ENCODE data around the gene RANBP9.

RANBP9 gene

GRCh38 chr6:13676551-13677156 lies 35.0 kb downstream of the RANBP9 start:
- no peak for DNase-seq

- no peak for DNase-seq
Measured at GRCh38 chr6:13674533-13675190, 37.0 kb downstream of the RANBP9 start.

GRCh38 chr6:13673825-13674444 lies 37.7 kb downstream of the RANBP9 start:
- no peak for DNase-seq

DNA sequence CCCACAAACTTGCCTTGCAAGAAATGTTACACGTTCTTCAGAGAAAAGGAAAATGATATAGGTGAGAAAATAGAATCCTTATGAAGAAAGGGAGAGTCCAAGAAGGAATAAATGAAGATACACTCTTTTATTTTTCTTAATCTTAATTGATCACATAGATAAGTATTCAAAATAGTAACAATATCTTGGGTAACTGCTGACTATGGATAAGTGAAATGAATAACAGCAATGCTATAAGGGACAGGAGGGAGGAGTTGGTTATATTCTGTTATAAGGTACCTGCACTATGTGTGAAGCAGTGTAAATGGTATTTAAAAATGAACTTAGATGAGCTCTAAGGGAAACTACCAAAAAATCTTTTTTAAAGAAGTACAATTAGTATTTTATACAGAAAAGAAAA lies 38.3 kb downstream of the RANBP9 start:
- DNase-seq, result no peak

- no peak for DNase-seq
Measured at GRCh38 chr6:13672904-13673303, 38.7 kb downstream of the RANBP9 start.

DNA sequence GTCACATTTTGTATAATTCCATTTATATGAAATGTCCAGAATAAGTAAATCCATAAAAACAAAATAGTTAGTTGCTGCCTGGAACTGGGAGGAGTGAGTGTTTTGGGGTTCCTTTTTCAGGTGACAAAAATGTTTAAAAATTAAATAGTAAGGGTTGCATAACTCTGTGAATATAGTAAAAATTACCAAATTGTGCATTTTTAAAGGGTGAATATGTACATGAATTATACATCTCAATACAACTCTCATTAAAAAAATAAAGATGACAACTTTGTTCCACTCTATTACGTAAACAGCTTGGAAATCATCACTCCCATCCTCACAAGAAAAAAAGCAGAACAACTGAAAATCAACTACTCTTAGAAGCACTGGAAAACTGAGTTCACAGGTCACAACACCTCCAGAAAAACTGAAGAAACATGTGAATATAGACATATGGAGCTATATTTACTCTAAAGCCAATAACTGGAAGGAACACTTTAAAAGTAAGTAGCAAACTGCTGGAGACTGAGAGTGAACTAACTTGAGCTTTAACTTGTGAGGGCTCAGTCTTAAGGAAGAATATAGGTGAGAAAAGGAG lies 40.0 kb downstream of the RANBP9 start:
- DNase-seq, result no peak

GRCh38 chr6:13669476-13669875 lies 42.2 kb downstream of the RANBP9 start:
- no peak for DNase-seq

- no peak for DNase-seq
Measured at GRCh38 chr6:13668291-13668928, 43.2 kb downstream of the RANBP9 start.

DNA sequence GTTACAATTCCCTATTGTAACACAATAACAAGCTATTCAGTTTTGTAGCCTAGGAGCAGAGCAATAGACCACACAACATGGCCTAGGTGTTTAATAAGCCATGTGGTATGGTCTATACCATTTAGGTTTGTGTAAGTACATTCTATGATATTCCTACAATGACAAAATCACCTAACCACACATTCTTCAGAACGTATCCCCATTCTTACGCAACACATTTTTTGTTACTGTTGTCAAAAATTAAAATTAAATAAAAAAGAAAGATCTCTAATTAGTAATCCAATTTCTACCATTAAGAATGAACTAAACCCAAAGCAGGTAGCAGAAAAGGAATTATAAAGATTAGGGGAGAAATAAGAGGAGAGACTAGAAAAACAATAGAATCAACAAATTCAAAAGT lies 44.0 kb downstream of the RANBP9 start:
- DNase-seq, result no peak

GRCh38 chr6:13666194-13667105 lies 45.2 kb downstream of the RANBP9 start:
- no peak for DNase-seq

DNA sequence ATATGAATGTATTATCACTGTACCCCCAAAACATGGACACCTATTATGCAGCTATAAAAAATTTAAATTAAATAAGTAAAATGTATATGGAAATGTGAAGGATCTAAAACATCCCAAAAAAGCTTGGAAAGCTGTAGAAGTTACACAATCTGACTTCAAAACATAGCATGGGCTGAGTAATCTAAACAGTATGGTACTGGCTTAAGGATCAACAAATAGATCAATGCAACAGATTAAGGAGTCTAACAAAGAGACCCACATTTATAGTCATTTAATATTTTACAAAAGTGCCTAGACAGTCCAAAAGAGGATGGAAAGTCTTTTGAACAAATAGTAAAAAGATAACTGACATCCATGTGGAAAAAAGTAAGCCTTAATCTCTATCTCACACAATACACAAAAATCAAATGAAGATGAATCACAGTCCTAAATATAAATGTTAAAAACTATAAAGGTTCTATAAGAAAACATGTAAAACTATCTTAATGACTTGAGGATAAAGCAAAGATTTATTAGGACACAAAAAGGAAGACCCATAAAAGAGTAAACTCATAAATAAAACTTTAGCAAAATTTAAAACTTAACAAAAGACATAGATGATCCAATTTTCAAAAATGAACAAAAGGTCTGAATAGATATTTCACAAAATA lies 46.8 kb downstream of the RANBP9 start:
- no peak for DNase-seq

GRCh38 chr6:13663986-13664385 lies 47.6 kb downstream of the RANBP9 start:
- no peak for DNase-seq

DNA sequence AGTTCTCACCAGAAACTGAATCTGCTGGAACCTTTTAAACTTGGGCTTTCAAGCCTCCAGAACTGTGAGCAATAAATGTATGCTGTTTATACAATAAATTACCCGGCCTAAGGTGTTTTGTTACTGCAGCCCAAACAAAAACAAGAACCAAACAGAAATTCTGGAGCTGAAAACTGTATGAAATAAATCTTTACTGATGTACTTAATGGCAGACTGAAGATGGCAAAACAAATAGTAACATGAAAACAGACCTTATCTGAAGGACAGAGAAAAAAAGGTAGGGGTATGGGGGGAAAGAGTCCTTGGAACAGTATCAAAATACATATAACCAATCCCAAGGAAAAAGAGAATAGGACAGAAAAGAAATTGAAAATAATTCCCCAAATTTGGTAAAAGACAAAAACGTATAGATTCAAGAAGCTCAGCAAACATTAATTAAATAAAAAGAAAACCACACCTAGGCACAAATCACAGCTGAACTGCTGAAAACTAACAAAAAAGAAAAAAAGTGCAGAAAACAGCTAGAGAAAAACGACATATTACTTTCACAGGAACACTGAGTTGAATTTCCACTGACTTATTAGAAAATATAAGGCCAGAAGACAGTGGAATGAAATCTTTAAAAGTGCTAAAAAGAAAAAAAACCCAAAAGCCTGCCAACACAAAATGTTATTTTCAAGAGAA lies 48.8 kb downstream of the RANBP9 start:
- no peak for DNase-seq

GRCh38 chr6:13661647-13662046 lies 50.0 kb downstream of the RANBP9 start:
- no peak for DNase-seq

DNA sequence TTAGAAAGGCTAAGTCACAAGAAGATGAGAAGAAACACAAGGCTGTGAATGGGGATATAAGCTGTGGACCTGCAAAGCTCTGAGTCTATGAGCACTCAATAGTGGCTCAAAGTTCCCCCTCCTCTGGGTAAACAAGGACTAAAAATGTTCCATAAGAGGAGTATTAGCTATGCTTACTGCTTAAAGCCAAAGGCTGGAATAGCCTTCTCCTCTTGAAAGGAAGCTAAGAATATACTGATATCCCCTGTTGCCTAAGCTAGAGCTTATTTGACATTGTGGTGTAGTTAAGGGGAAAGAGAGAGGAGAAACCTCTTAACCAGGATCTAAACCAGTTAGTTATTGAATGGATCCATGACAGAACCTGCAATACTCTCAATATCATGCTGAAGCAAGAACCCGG lies 50.7 kb downstream of the RANBP9 start:
- no peak for DNase-seq

GRCh38 chr6:13660273-13660672 lies 51.4 kb downstream of the RANBP9 start:
- no peak for DNase-seq

- DNase-seq, result no peak
Measured at GRCh38 chr6:13655700-13656099, 55.9 kb downstream of the RANBP9 start.

GRCh38 chr6:13654496-13654895 lies 57.1 kb downstream of the RANBP9 start:
- no peak for DNase-seq

GRCh38 chr6:13653296-13653695 lies 58.3 kb downstream of the RANBP9 start:
- no peak for DNase-seq

- DNase-seq, result no peak
Measured at GRCh38 chr6:13649393-13649792, 62.2 kb downstream of the RANBP9 start.

DNA sequence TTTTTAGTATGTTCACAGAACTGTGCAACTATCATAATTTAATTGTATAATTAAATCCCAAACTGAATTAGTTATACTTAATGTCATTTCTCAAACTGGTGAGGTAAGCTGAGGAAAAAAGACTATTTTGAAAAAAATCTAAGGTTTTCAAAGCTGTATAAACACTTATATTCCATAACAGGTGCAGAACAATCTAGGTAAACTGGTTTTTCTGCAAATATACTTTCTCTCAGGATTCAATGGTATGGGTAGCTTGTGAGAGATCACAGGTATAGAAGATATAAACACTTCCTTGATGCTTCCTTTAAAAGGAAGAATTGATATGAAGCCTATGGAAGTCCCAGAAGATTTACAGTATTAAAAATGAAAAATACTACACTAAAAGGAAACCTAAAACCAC lies 62.8 kb downstream of the RANBP9 start:
- no peak for DNase-seq

Data from KG1 (cell line).